HepG2 (cell line): ENCODE data around the gene USP19. TPM values are rescaled to one million over a fixed set of nuclear protein-coding genes. Genes with fewer than 3 reads are reported as not detected.

Experiments used
- HNRNPK ChIP-seq: fragments of 200-400 bp; formaldehyde crosslinking; IDR thresholded peaks from 2 replicates; pipeline ENCODE4 v1.6.1; 2018; ENCODE audit warnings: low read length, low read depth, moderate library complexity, mild to moderate bottlenecking; ENCODE audit not compliant: poor library complexity, severe bottlenecking
- HNRNPL ChIP-seq: fragments of 200-400 bp; formaldehyde crosslinking; IDR thresholded peaks from 2 replicates; pipeline ENCODE4 v1.6.1; 2017; ENCODE audit warnings: mild to moderate bottlenecking, low read depth, low read length
- MIXL1 ChIP-seq: IDR thresholded peaks from 2 replicates; pipeline ENCODE4 v1.6.1; 2016
- SP2 ChIP-seq: sonication (generic); formaldehyde crosslinking; IDR thresholded peaks from 2 replicates; pipeline ENCODE4 v1.5.1; 2020; ENCODE audit warnings: mild to moderate bottlenecking, missing genetic modification reagents
- TBP ChIP-seq: sonication (generic); formaldehyde crosslinking; IDR thresholded peaks from 2 replicates; pipeline ENCODE4 v1.5.0; 2020; ENCODE audit warnings: missing genetic modification reagents
- TCF12 ChIP-seq, 2 experiments: fragments of 450-650 bp in 1 of 2; sonication (generic) in 1 of 2; formaldehyde crosslinking in 1 of 2; IDR thresholded peaks; 2 replicates each; pipeline versions ENCODE4 v1.6.1 to v1.8.0; 2017 to 2022; ENCODE audit warnings: antibody characterized with exemption in 1 of 2, mild to moderate bottlenecking in 1 of 2, missing genetic modification reagents in 1 of 2, moderate library complexity in 1 of 2
- ZNF138 ChIP-seq: sonication (generic); formaldehyde crosslinking; IDR thresholded peaks from 2 replicates; pipeline ENCODE4 v1.5.0; 2020; ENCODE audit warnings: mild to moderate bottlenecking, low read depth, missing genetic modification reagents
- ZNF446 ChIP-seq: sonication (generic); formaldehyde crosslinking; IDR thresholded peaks from 2 replicates; pipeline ENCODE4 v1.5.0; 2020; ENCODE audit warnings: mild to moderate bottlenecking, missing genetic modification reagents
- polyA plus RNA-seq, 8 experiments: library from polyadenylated mRNA; depleted of rRNA in 3 of 8; stranded (reverse) in 7 of 8; unstranded in 1 of 8; fragments of >200 nt; fragmentation: Illumina TruSeq in 4 of 8; extraction: Trizol in 4 of 8; gene quantifications; 2 replicates each; pipeline versions ENCODE4 v1.2.1 to v1.2.3, GENCODE V29; 2011 to 2016; ENCODE audit warnings: low read depth in 4 of 8, missing spikeins in 1 of 8, mixed read lengths in 1 of 8; ENCODE audit not compliant: insufficient read depth in 1 of 8
- total RNA-seq, 5 experiments: library from RNA; depleted of rRNA; stranded (reverse); fragments of >200 nt; fragmentation: Illumina TruSeq; extraction: Trizol; gene quantifications; 2 replicates each; pipeline ENCODE4 v1.2.3, GENCODE V29; 2016; ENCODE audit warnings: low read depth in 1 of 5
- TF ChIP-seq, protein P1 (sequence below): sonication (generic); formaldehyde crosslinking; IDR thresholded peaks from 2 replicates; pipeline ENCODE4 v1.5.1; 2020; ENCODE audit warnings: mild to moderate bottlenecking, missing genetic modification reagents, moderate library complexity
- TF ChIP-seq, protein P2 (sequence below): sonication (generic); formaldehyde crosslinking; IDR thresholded peaks from 2 replicates; pipeline ENCODE4 v1.4.0; 2020; ENCODE audit warnings: mild to moderate bottlenecking, missing genetic modification reagents
- TF ChIP-seq, protein P3 (sequence below): sonication (generic); formaldehyde crosslinking; IDR thresholded peaks from 2 replicates; pipeline ENCODE4 v1.9.0; 2021; ENCODE audit warnings: missing genetic modification reagents, borderline replicate concordance

Gene USP19
- total and polyA plus RNA-seq, 2 of the 13 experiments (the other 11 are each of a cell fraction or from before 2014, with no cell fraction given) = 28.3 to 31.7 TPM

DNA sequence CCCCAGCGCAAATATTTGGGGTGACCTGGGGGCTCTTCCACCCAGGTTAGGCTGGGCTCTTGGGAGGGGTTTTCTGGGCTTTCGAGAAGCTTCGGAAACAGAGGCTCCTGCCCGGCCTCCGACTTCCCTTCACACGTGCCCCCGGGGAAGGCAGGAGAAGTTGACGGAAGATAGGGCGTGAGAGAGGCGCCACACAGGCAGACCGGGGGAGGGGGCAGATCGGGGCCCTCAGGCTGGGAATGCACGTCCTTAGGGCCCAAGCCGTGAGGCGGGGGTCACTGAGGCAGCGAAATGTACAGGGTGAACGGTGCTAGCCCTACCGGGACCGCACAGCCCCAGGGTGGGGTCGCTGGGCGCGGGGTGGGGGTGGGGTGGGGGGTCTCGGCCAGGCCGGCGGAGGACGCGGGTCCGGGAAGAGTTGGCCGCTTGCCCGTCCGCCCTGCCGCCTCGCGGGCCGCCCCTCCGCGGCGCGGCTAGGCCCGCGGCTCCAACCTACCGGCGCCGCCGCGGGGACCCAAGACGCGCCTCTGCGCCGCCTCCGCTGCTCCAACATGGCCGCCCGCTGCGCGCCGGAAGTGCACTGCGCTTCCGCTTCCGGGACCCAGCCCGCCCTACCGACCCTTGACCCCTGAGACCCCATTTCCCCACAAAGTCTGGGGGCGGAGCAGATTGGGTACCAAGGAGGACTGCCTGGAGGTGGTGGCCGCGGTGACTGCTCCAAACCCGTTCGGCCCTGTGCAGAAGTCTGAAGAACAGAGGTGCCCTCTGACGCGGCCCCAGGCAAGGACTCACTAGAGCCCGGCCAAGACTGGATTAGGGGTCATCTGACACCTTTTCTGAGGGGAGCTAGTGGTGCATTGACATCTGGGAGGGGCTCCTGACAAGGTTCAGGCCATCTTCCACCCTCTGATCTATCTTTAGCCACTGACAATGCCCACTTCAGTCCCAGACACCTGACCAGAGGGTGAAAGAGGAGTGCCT lies 45.4 kb upstream of the USP19 start, which contains the start of gene CCDC71 (continued):
- peak; percentile 43; the same call in 1 of the 2 replicates for TF ChIP-seq ZNF138 (CRISPR knock-in tag)
- TF ChIP-seq ZNF446 (CRISPR knock-in tag) = 0 out of 2 replicates have a peak, but pooled peaks have one; percentile 40
- no peak for TF ChIP-seq HNRNPL
- TF ChIP-seq SP2 (CRISPR knock-in tag) = peak; percentile 84
- TF ChIP-seq MIXL1 (CRISPR knock-in tag) = no peak
- TF ChIP-seq, protein P1, sequence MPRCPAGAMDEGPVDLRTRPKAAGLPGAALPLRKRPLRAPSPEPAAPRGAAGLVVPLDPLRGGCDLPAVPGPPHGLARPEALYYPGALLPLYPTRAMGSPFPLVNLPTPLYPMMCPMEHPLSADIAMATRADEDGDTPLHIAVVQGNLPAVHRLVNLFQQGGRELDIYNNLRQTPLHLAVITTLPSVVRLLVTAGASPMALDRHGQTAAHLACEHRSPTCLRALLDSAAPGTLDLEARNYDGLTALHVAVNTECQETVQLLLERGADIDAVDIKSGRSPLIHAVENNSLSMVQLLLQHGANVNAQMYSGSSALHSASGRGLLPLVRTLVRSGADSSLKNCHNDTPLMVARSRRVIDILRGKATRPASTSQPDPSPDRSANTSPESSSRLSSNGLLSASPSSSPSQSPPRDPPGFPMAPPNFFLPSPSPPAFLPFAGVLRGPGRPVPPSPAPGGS (CRISPR knock-in tag) = no peak
- TF ChIP-seq, protein P2, sequence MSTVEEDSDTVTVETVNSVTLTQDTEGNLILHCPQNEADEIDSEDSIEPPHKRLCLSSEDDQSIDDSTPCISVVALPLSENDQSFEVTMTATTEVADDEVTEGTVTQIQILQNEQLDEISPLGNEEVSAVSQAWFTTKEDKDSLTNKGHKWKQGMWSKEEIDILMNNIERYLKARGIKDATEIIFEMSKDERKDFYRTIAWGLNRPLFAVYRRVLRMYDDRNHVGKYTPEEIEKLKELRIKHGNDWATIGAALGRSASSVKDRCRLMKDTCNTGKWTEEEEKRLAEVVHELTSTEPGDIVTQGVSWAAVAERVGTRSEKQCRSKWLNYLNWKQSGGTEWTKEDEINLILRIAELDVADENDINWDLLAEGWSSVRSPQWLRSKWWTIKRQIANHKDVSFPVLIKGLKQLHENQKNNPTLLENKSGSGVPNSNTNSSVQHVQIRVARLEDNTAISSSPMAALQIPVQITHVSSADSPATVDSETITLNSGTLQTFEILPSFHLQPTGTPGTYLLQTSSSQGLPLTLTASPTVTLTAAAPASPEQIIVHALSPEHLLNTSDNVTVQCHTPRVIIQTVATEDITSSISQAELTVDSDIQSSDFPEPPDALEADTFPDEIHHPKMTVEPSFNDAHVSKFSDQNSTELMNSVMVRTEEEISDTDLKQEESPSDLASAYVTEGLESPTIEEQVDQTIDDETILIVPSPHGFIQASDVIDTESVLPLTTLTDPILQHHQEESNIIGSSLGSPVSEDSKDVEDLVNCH (CRISPR knock-in tag) = no peak
- TF ChIP-seq TBP (CRISPR knock-in tag) = no peak
- no peak for TF ChIP-seq TCF12 (IDR thresholded peaks at IDR 0.05)
- no peak for TF ChIP-seq TCF12 (CRISPR knock-in tag; IDR thresholded peaks at IDR 0.05)
- TF ChIP-seq HNRNPK = peak; percentile 49
- TF ChIP-seq, protein P3, sequence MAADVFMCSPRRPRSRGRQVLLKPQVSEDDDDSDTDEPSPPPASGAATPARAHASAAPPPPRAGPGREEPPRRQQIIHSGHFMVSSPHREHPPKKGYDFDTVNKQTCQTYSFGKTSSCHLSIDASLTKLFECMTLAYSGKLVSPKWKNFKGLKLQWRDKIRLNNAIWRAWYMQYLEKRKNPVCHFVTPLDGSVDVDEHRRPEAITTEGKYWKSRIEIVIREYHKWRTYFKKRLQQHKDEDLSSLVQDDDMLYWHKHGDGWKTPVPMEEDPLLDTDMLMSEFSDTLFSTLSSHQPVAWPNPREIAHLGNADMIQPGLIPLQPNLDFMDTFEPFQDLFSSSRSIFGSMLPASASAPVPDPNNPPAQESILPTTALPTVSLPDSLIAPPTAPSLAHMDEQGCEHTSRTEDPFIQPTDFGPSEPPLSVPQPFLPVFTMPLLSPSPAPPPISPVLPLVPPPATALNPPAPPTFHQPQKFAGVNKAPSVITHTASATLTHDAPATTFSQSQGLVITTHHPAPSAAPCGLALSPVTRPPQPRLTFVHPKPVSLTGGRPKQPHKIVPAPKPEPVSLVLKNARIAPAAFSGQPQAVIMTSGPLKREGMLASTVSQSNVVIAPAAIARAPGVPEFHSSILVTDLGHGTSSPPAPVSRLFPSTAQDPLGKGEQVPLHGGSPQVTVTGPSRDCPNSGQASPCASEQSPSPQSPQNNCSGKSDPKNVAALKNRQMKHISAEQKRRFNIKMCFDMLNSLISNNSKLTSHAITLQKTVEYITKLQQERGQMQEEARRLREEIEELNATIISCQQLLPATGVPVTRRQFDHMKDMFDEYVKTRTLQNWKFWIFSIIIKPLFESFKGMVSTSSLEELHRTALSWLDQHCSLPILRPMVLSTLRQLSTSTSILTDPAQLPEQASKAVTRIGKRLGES = no peak
